ENCODE results near the gene SENP1. TPM values are rescaled to one million over a fixed set of nuclear protein-coding genes. Genes with fewer than 3 reads are reported as not detected.

The SENP1 gene
- total and polyA plus RNA-seq, 4 experiments from 2014 or later: 6.1 to 35.1 (median 19.3) TPM

GRCh38 chr12:48024735-48025134, 81.1 kb downstream of the SENP1 start:
- Histone ChIP-seq H3K27ac (ENCODE audit: low read depth, low read length) (no peak overlapping the region), H3K4me1 (ENCODE audit: insufficient read depth, low read length) (no peaks in the 10 kb centered on the region), H3K27me3 (ENCODE audit: insufficient read depth, low read length) (peaks cover 3% of the 10 kb centered on the region), H3K9me3 (ENCODE audit: control insufficient read depth in 1 of 2, low read length in 2 of 2) (no peaks in the 10 kb centered on the region), H3K36me3 (ENCODE audit: insufficient read depth, low read length) (no peaks in the 10 kb centered on the region), H3K4me3 (ENCODE audit: low read length in 2 of 2) (no peak overlapping the region)
- Mint-ChIP-seq H3K9me3 (no peaks in the 10 kb centered on the region), H3K4me1 (no peaks in the 10 kb centered on the region), H3K4me3 (peak overlapping the region in 1 of 8 donors; percentile 26), H3K27ac (no peak overlapping the region), H3K27me3 (peaks cover 11 to 16% of the 10 kb centered on the region in 2 donors), H3K36me3 (no peaks in the 10 kb centered on the region)
- POLR2A ChIA-PET (ENCODE audit: partially characterized antibody): no interaction called here
- intact Hi-C loops (cut with micrococcal nuclease): no loop called here
- CTCF ChIA-PET (ENCODE audit: partially characterized antibody): no interaction called here
- DNase-seq: no peak

GRCh38 chr12:48023386-48023785, 82.5 kb downstream of the SENP1 start:
- Mint-ChIP-seq H3K27me3 (peaks cover 16 to 21% of the 10 kb centered on the region in 2 donors), H3K4me1 (no peaks in the 10 kb centered on the region), H3K27ac (no peak overlapping the region), H3K36me3 (no peaks in the 10 kb centered on the region), H3K4me3 (no peak overlapping the region), H3K9me3 (no peaks in the 10 kb centered on the region)
- H3K9me3 ChIP-seq (ENCODE audit: control insufficient read depth in 1 of 2, low read length in 2 of 2): no peaks in the 10 kb centered on the region
- DNase-seq: no peak
- no peaks in the 10 kb centered on the region for H3K36me3 ChIP-seq (ENCODE audit: insufficient read depth, low read length)
- intact Hi-C loops (cut with micrococcal nuclease): no loop called here
- no peak overlapping the region for H3K27ac ChIP-seq (ENCODE audit: low read depth, low read length)
- ChIA-PET CTCF (ENCODE audit: partially characterized antibody) (no interaction called here), POLR2A (ENCODE audit: partially characterized antibody) (no interaction called here)
- peaks cover 3% of the 10 kb centered on the region for H3K27me3 ChIP-seq (ENCODE audit: insufficient read depth, low read length)
- no peak overlapping the region for H3K4me3 ChIP-seq (ENCODE audit: low read length in 2 of 2)
- no peaks in the 10 kb centered on the region for H3K4me1 ChIP-seq (ENCODE audit: insufficient read depth, low read length)

GRCh38 chr12:48022676-48023385, 83.0 kb downstream of the SENP1 start:
- peaks cover 16 to 24% of the 10 kb centered on the region in 2 donors for H3K27me3 Mint-ChIP-seq
- ChIA-PET CTCF (ENCODE audit: partially characterized antibody) (no interaction called here), POLR2A (ENCODE audit: partially characterized antibody) (no interaction called here)

GRCh38 chr12:48022180-48022521, 83.7 kb downstream of the SENP1 start:
- H3K27me3 Mint-ChIP-seq: peaks cover 16 to 24% of the 10 kb centered on the region in 2 donors

More at GRCh38 chr12:48022676-48023385, 83.0 kb downstream of the SENP1 start:
- Histone ChIP-seq H3K36me3 (ENCODE audit: insufficient read depth, low read length) (no peaks in the 10 kb centered on the region), H3K9me3 (ENCODE audit: control insufficient read depth in 1 of 2, low read length in 2 of 2) (no peaks in the 10 kb centered on the region), H3K4me1 (ENCODE audit: insufficient read depth, low read length) (no peaks in the 10 kb centered on the region), H3K27me3 (ENCODE audit: insufficient read depth, low read length) (peaks cover 3% of the 10 kb centered on the region), H3K4me3 (ENCODE audit: low read length in 2 of 2) (no peak overlapping the region), H3K27ac (ENCODE audit: low read depth, low read length) (no peak overlapping the region)
- Mint-ChIP-seq H3K9me3 (no peaks in the 10 kb centered on the region), H3K4me1 (no peaks in the 10 kb centered on the region), H3K27ac (no peak overlapping the region), H3K4me3 (no peak overlapping the region), H3K36me3 (no peaks in the 10 kb centered on the region)
- intact Hi-C loops (cut with micrococcal nuclease): no loop called here
- DNase-seq: no peak

GRCh38 chr12:48021485-48022179, 84.2 kb downstream of the SENP1 start:
- Histone ChIP-seq H3K4me1 (ENCODE audit: insufficient read depth, low read length) (no peaks in the 10 kb centered on the region), H3K27ac (ENCODE audit: low read depth, low read length) (no peak overlapping the region), H3K36me3 (ENCODE audit: insufficient read depth, low read length) (no peaks in the 10 kb centered on the region), H3K9me3 (ENCODE audit: control insufficient read depth in 1 of 2, low read length in 2 of 2) (no peaks in the 10 kb centered on the region), H3K4me3 (ENCODE audit: low read length in 2 of 2) (no peak overlapping the region), H3K27me3 (ENCODE audit: insufficient read depth, low read length) (peaks cover 3% of the 10 kb centered on the region)
- Mint-ChIP-seq H3K27ac (no peak overlapping the region), H3K9me3 (no peaks in the 10 kb centered on the region), H3K27me3 (peaks cover 16 to 24% of the 10 kb centered on the region in 2 donors), H3K4me3 (no peak overlapping the region), H3K36me3 (no peaks in the 10 kb centered on the region), H3K4me1 (no peaks in the 10 kb centered on the region)
- no peak for DNase-seq
- ChIA-PET POLR2A (ENCODE audit: partially characterized antibody) (no interaction called here), CTCF (ENCODE audit: partially characterized antibody) (no interaction called here)
- intact Hi-C loops (cut with micrococcal nuclease): no loop called here

More at GRCh38 chr12:48022180-48022521, 83.7 kb downstream of the SENP1 start:
- ChIA-PET CTCF (ENCODE audit: partially characterized antibody) (no interaction called here), POLR2A (ENCODE audit: partially characterized antibody) (no interaction called here)
- Histone ChIP-seq H3K9me3 (ENCODE audit: control insufficient read depth in 1 of 2, low read length in 2 of 2) (no peaks in the 10 kb centered on the region), H3K27me3 (ENCODE audit: insufficient read depth, low read length) (peaks cover 3% of the 10 kb centered on the region), H3K4me1 (ENCODE audit: insufficient read depth, low read length) (no peaks in the 10 kb centered on the region), H3K4me3 (ENCODE audit: low read length in 2 of 2) (no peak overlapping the region), H3K27ac (ENCODE audit: low read depth, low read length) (no peak overlapping the region), H3K36me3 (ENCODE audit: insufficient read depth, low read length) (no peaks in the 10 kb centered on the region)
- DNase-seq: no peak
- intact Hi-C loops (cut with micrococcal nuclease): no loop called here
- H3K27ac Mint-ChIP-seq: no peak overlapping the region
- H3K4me3 Mint-ChIP-seq: no peak overlapping the region
- H3K36me3 Mint-ChIP-seq: no peaks in the 10 kb centered on the region
- no peaks in the 10 kb centered on the region for H3K9me3 Mint-ChIP-seq
- no peaks in the 10 kb centered on the region for H3K4me1 Mint-ChIP-seq

- H3K27me3 Mint-ChIP-seq: peaks cover 19 to 24% of the 10 kb centered on the region in 2 donors
- POLR2A ChIA-PET (ENCODE audit: partially characterized antibody): no interaction called here
These were observed 86.1 kb downstream of the SENP1 start for GRCh38 chr12:48019639-48020265.

GRCh38 chr12:48018618-48018995, 87.3 kb downstream of the SENP1 start:
- H3K27ac Mint-ChIP-seq: no peak overlapping the region
- H3K9me3 Mint-ChIP-seq: no peaks in the 10 kb centered on the region
- H3K4me3 Mint-ChIP-seq: no peak overlapping the region
- H3K27me3 Mint-ChIP-seq: peaks cover 19 to 24% of the 10 kb centered on the region in 2 donors
- no peaks in the 10 kb centered on the region for H3K9me3 ChIP-seq (ENCODE audit: control insufficient read depth in 1 of 2, low read length in 2 of 2)
- ChIA-PET POLR2A (ENCODE audit: partially characterized antibody) (no interaction called here), CTCF (ENCODE audit: partially characterized antibody) (no interaction called here)
- no peak overlapping the region for H3K4me3 ChIP-seq (ENCODE audit: low read length in 2 of 2)
- no peaks in the 10 kb centered on the region for H3K4me1 Mint-ChIP-seq
- intact Hi-C loops (cut with micrococcal nuclease): no loop called here
- peaks cover 3% of the 10 kb centered on the region for H3K27me3 ChIP-seq (ENCODE audit: insufficient read depth, low read length)
- no peak overlapping the region for H3K27ac ChIP-seq (ENCODE audit: low read depth, low read length)
- no peaks in the 10 kb centered on the region for H3K36me3 ChIP-seq (ENCODE audit: insufficient read depth, low read length)
- H3K4me1 ChIP-seq (ENCODE audit: insufficient read depth, low read length): no peaks in the 10 kb centered on the region
- H3K36me3 Mint-ChIP-seq: no peaks in the 10 kb centered on the region
- no peak for DNase-seq

More at GRCh38 chr12:48019639-48020265, 86.1 kb downstream of the SENP1 start:
- Mint-ChIP-seq H3K36me3 (no peaks in the 10 kb centered on the region), H3K4me3 (no peak overlapping the region), H3K27ac (no peak overlapping the region), H3K4me1 (no peaks in the 10 kb centered on the region), H3K9me3 (no peaks in the 10 kb centered on the region)
- Histone ChIP-seq H3K27ac (ENCODE audit: low read depth, low read length) (no peak overlapping the region), H3K4me1 (ENCODE audit: insufficient read depth, low read length) (no peaks in the 10 kb centered on the region), H3K27me3 (ENCODE audit: insufficient read depth, low read length) (peaks cover 3% of the 10 kb centered on the region), H3K4me3 (ENCODE audit: low read length in 2 of 2) (no peak overlapping the region), H3K36me3 (ENCODE audit: insufficient read depth, low read length) (no peaks in the 10 kb centered on the region), H3K9me3 (ENCODE audit: control insufficient read depth in 1 of 2, low read length in 2 of 2) (no peaks in the 10 kb centered on the region)
- CTCF ChIA-PET (ENCODE audit: partially characterized antibody): no interaction called here
- DNase-seq: no peak
- intact Hi-C loops (cut with micrococcal nuclease): no loop called here
